Stimulated activated CD4-positive, alpha-beta T cell treated with anti-CD3 and anti-CD28 coated beads, Interleukin-2, amount 100 ng/mL, for 48 hours (primary cell): ENCODE measurements around the gene NTF4.
"Not testable (repeated sequence)": the region's sequence is repeated elsewhere in the genome, so short reads cannot be mapped to it uniquely, and the experiment has no call there.

ENCODE experiments used
- DNase-seq, 2 donors: peaks; one replicate each; pipeline ENCODE4 v3.0.0-alpha.2; 2020

Gene NTF4

DNA sequence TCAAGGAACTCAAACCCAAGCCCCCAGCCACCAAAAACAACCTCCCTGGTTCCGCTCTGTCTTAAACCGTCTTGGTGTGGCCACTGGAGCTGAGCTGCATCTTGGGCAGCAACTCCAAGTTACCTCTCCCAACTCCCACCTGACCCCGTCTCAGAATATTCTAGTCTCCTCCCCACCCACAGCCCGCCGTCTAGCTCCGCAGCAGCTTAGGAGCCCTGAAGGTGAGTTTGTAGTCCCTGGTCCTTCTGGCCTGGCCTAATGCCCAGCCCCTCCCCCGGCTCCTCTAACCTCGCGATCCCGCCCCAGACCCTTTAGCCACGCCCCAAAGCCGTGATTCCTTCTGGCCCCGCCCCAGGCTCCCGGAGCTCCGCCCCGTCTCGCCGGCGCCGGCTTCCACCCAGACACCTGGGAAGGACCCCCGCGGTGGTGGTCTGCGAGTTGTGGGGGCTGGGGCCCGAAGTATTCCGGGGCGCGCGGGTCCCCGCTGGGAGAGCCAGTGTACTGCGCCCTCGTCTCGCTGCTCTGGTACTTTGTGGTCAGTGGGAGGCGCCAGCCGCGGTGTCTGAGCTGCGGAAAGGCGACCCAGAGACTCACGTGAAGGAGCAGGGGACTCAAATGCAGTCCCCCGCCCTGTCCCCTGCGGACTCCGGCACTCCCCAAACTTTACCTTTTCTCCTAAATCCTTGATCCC, 45.2 kb downstream of the NTF4 start:
- DNase-seq, result peak; percentile 51 to 70

DNA sequence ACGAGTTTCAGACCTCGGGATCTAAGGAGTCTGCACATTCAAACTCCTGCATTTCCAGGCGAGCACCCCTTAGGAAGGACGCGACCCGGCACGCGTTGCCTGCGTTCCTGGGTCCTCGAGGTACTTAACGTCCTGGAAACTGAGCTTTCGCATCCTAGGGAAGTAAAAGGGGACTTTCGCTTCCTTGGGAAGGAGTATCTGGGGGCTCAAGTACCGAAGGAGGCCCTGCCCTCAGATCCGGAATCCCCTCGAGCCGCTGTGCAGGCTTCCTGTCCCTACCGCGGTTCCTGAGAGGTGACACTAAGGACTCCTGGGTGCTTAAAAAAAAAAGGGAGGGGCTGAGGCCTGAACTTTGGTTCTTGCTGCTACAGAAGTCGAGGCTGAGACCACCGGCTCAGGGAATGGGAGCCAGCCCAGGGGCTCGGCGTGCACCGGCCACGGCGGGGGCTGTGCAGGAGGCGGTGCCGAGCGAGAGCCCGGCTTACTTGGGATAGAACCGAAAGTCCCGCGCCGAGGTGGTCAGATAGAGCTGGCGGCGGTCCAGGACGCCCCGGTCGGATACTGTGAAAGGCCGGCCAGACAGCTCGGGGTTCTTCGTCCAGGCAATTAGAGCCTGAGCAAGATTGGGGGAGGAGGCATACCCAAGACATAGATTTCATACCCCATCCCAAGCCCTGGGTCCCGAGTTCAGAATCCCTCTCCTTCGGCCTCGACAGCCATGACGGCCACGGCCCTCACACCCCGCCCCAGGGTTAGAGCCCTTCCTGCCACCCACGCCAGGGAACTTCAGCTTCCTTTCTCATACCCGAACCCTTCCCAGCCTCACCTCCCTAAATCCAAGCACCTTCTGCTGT, 46.0 kb downstream of the NTF4 start:
- not testable (repeated sequence) for DNase-seq

DNA sequence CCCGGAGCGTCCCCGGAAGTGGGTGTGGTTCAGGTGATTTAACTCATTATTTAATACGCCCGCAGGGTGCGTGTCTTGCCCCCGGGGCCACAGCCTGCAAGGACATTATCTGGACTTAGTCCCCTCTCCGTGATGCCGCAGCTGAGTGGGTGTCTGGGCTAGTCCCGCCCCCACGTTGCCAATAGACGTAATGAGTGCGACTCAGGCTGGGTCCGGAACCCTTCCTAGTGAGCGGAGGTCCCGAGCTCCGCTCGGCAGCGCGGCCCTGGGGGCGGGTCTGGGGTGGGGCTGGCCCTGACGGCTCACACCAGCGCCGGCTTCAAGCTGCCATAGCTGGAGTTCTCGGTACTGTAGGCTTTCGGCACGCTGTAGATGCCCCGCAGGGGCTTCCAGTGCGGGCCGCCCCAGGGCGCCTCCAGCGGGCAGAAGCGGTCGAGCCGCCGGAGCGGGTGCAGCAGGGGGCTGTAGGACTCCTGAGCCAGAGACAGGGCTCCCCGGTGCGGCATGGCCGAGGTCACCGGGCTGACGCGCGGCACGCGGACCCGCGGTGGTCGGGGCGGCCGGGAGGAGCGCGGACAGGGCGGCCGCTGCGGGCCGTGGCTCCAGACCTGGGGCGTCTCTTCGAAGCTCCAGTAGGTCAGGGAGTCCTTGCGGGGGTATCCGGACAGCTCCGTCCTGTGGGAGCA, 46.8 kb downstream of the NTF4 start:
- peak; percentile 49 to 57 for DNase-seq

DNA sequence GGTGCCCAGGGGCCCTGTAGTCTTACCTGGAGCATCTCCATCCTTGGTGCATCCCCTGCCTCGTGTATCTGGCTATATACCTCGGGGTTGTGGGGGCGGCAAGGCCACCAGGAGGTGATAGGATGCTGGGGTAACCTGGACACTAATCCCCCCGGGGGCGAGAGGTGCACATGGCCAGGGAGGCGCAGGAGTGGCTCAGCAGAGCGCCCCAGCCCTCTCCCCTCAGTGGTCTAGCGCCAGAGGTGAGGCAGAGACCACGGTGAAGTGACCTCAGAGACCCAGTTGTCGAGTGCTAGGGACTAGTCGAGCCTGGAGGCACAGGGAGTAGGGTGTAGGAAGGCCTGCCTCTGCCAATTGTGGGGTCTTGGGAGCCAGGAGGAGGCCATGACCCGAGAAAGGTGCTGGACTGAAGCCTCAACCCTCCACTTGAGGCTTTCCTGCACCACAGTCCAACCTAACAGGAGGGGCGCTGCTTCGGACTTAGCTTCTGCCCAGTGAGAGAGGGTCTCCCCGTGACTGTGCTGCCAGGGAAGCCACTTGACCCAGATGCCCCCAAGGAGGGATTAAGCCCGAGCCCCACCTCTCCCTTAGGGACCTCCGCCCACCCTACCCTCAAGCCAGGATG, 47.5 kb downstream of the NTF4 start, which contains the start of gene LHB:
Gene LHB (minus strand): TSS at position 51 of the 625 bp plus-strand sequence. CDS start 10 bp downstream, at position 41.
- DNase-seq, result no peak

DNA sequence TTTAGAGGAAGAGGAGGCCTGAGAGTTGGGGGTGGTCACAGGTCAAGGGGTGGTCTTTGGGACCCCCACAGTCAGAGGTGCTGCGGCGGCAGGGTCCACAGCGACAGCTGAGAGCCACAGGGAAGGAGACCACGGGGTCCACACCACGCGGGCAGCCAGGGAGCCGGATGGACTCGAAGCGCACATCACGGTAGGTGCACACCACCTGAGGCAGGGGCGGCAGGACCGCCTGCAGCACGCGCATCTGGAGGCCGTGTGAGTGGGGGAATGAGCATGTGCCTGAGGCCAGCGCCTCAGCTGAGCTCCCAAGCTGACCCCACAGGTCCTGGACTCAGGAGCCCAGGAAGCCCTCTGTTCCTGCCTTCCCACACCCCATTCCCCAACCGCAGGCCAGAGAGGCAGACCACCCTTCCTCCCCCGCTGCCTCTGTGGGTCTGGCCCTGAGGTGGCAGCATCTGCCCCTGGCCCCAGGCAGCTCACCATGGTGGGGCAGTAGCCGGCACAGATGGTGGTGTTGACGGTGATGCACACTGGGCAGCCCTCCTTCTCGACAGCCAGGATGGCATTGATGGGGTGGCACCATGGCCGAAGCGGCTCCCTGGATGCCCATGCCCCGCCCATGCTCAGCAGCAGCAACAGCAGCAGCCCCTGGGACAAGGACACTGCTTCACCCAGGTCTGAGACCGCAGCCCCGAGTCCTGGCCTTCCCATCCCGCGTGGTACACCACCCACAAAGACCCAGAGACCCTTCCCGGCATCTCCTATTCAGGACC, 48.4 kb downstream of the NTF4 start:
- DNase-seq, result no peak

DNA sequence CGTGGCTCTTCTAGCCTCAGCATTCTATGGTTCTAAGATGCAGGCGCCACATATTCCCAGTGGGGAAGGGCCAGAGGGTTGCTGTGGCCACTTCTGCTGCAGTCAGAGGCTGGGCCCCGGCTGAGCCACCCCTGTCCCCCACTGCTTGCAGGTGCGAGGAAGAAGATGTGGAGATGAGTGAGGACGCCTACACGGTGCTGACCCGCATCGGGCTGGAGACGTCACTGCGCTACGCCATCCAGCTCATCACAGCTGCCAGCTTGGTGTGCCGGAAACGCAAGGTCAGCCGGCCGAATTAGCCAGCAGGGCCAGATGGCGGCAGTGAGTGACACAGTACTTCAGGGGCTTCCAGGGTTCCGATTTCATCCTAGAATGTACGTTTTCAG, 49.8 kb downstream of the NTF4 start:
- DNase-seq, result no peak

DNA sequence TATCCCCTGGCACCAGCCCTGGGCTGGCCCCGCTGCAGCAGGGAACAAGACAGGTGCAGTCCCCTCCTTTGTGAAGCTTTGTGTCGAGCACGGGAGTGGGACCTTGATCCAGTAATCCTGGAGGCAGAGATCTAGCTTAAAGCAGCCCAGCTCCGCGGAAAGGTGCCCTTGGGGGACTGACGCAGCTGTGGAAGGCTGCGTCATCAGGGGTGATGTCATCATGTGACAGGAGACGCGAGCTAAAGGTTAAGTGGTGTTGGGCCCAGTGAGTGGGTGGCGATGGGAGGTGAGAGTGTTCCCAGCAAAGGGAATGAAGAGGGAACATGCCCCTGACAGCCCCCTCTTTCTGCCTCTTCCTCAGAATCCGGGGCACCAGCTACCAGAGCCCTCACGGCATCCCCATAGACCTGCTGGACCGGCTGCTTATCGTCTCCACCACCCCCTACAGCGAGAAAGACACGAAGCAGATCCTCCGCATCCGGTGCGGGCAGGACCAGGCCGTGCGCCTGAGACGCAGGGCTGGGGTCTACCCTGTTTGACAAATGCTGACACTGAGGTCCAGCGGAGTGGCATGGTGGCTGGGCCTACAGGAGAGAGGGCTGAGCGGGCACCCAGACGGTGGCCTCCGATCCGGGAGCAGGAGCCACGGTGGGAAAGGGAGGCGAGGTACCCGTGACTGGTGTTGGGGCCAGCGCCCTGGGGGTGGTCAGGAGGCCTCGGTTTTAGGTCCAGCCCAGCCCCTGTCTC, 50.3 kb downstream of the NTF4 start:
- no peak for DNase-seq

DNA sequence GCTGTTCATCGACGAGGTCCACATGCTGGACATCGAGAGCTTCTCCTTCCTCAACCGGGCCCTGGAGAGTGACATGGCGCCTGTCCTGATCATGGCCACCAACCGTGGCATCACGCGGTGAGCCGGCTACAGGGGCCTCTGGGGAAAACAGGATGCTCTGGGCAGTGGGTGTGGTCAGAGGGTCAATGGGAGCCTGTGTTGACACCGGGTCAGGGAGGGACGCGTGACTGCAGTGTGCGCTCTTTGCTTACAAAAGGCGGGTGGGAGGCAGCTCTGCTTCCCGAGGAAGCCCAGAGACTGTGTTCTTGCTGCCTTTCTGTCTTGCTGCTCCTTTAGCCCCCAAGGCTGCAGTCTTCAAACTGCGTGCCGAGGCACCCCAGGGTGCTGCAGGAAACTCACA, 53.4 kb downstream of the NTF4 start:
- no peak for DNase-seq
